ENCODE results near the gene URB1.

DNA sequence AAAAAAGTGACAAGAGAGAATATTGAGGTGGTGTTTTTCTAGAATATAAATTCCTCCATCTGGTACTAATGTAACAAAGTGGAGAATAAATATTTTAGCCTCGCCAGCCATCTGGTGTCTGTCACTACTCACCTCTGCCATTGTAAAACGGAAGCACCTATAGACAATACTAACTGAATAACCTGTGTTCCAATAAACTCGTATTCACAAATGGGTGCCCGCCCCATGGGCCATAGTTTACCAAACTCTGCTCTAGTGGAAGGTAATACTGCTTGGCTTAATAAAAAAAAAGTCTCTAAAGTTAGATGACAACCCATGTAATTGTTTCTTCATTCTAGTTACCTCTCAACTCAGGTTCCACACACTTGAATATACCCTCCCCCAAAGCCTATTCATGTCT is 122.1 kb downstream of the URB1 start:
- TF ChIP-seq, protein P1, sequence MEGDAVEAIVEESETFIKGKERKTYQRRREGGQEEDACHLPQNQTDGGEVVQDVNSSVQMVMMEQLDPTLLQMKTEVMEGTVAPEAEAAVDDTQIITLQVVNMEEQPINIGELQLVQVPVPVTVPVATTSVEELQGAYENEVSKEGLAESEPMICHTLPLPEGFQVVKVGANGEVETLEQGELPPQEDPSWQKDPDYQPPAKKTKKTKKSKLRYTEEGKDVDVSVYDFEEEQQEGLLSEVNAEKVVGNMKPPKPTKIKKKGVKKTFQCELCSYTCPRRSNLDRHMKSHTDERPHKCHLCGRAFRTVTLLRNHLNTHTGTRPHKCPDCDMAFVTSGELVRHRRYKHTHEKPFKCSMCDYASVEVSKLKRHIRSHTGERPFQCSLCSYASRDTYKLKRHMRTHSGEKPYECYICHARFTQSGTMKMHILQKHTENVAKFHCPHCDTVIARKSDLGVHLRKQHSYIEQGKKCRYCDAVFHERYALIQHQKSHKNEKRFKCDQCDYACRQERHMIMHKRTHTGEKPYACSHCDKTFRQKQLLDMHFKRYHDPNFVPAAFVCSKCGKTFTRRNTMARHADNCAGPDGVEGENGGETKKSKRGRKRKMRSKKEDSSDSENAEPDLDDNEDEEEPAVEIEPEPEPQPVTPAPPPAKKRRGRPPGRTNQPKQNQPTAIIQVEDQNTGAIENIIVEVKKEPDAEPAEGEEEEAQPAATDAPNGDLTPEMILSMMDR (IDR thresholded peaks at IDR 0.05; ENCODE audit: insufficient read depth, low read length, poor library complexity, severe bottlenecking): no peak
- TF ChIP-seq EZH2phosphoT487 (conservative IDR thresholded peaks at IDR 0.05; ENCODE audit: low read length): no peak
